ENCODE data around the gene CDK15.

- TF ChIP-seq SMC3 (conservative IDR thresholded peaks at IDR 0.05; ENCODE audit: insufficient read depth, low read depth, low read length) (no peak), RFX1 (IDR thresholded peaks at IDR 0.05) (no peak), CTCF (IDR thresholded peaks at IDR 0.05 in 2 of 3, conservative IDR thresholded peaks at IDR 0.05 in 1 of 3; ENCODE audit: insufficient read depth in 2 of 3, low read depth in 1 of 3, low read length in 3 of 3) (no peak), LEF1 (IDR thresholded peaks at IDR 0.05) (no peak), ATF7 (IDR thresholded peaks at IDR 0.05) (no peak), SP1 (CRISPR knock-in tag; IDR thresholded peaks at IDR 0.05) (no peak), REST (IDR thresholded peaks at IDR 0.05; ENCODE audit: borderline replicate concordance) (no peak), REST (CRISPR knock-in tag; IDR thresholded peaks at IDR 0.05; ENCODE audit: low read depth) (no peak), KLF16 (IDR thresholded peaks at IDR 0.05) (no peak), RAD51 (IDR thresholded peaks at IDR 0.05; ENCODE audit: borderline replicate concordance, low read depth) (no peak), HCFC1 (IDR thresholded peaks at IDR 0.05; ENCODE audit: low read depth, low read length) (no peak), PHB (CRISPR knock-in tag; IDR thresholded peaks at IDR 0.05) (no peak), ELK1 (CRISPR knock-in tag; IDR thresholded peaks at IDR 0.05) (no peak), FOXO4 (CRISPR knock-in tag; IDR thresholded peaks at IDR 0.05) (no peak), HDAC6 (IDR thresholded peaks at IDR 0.05; ENCODE audit: low read depth, low read length) (no peak)
These were observed 46.8 kb upstream of the CDK15 start for GRCh38 chr2:201759567-201759966.

Data from K562 (cell line).